GM13977 (cell line): Measurements from ENCODE around the gene COL17A1.
A peak's percentile ranks its signal among the peaks of the same experiment; 100 is the strongest.

Source experiments
- DNase-seq: peaks from one replicate; pipeline ENCODE4 v3.0.0; 2012; ENCODE audit warnings: low spot score
- CTCF ChIP-seq: IDR thresholded peaks from 2 replicates; pipeline ENCODE4 v1.5.1; 2012; ENCODE audit warnings: mild to moderate bottlenecking, control low read depth; ENCODE audit not compliant: insufficient read depth; ENCODE audit errors: extremely low read depth, missing control alignments
- in situ Hi-C: fragments of 300-500 bp; cut with MboI; formaldehyde crosslinking; loops from one replicate; pipeline ENCODE4 v1.12.0; 2022; ENCODE audit warnings: low sequenced_read_pairs, low pct_unique_long_range_greater_than_20kb, mixed read lengths, inconsistent platforms; ENCODE audit not compliant: unreplicated experiment

COL17A1 gene

GRCh38 chr10:104036518-104037260 lies 49.0 kb downstream of the COL17A1 start:
- in situ Hi-C loops: no loop called here
- no peak for TF ChIP-seq CTCF
- DNase-seq: peak; percentile 8

GRCh38 chr10:104036069-104036384 lies 49.7 kb downstream of the COL17A1 start:
- no peak for TF ChIP-seq CTCF
- no peak for DNase-seq
- in situ Hi-C loops: no loop called here

GRCh38 chr10:104035194-104036068 lies 50.2 kb downstream of the COL17A1 start:
- TF ChIP-seq CTCF: no peak
- in situ Hi-C loops: no loop called here
- peak; percentile 7 for DNase-seq

- peak; percentile 7 for DNase-seq
Observed at GRCh38 chr10:104034401-104035193, 51.1 kb downstream of the COL17A1 start.

GRCh38 chr10:104033966-104034365 lies 51.7 kb downstream of the COL17A1 start:
- DNase-seq: peak; percentile 4
- in situ Hi-C loops: no loop called here
- TF ChIP-seq CTCF: no peak

More at GRCh38 chr10:104034401-104035193, 51.1 kb downstream of the COL17A1 start:
- in situ Hi-C loops: no loop called here
- no peak for TF ChIP-seq CTCF

GRCh38 chr10:104033401-104033930 lies 52.2 kb downstream of the COL17A1 start:
- no peak for DNase-seq
- in situ Hi-C loops: no loop called here
- no peak for TF ChIP-seq CTCF
